ENCODE measurements around the gene HACD1. TPM values are rescaled to one million over a fixed set of nuclear protein-coding genes. Genes with fewer than 3 reads are reported as not detected.

HACD1 gene, protein sequence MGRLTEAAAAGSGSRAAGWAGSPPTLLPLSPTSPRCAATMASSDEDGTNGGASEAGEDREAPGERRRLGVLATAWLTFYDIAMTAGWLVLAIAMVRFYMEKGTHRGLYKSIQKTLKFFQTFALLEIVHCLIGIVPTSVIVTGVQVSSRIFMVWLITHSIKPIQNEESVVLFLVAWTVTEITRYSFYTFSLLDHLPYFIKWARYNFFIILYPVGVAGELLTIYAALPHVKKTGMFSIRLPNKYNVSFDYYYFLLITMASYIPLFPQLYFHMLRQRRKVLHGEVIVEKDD
- 1 to 10 TPM in 4 of 6 donors, under 1 TPM in 2; 0.46 to 8.2 (median 2.8) TPM for total RNA-seq
- 1 to 10 TPM; 3.7 to 6.0 TPM for polyA plus RNA-seq

DNA sequence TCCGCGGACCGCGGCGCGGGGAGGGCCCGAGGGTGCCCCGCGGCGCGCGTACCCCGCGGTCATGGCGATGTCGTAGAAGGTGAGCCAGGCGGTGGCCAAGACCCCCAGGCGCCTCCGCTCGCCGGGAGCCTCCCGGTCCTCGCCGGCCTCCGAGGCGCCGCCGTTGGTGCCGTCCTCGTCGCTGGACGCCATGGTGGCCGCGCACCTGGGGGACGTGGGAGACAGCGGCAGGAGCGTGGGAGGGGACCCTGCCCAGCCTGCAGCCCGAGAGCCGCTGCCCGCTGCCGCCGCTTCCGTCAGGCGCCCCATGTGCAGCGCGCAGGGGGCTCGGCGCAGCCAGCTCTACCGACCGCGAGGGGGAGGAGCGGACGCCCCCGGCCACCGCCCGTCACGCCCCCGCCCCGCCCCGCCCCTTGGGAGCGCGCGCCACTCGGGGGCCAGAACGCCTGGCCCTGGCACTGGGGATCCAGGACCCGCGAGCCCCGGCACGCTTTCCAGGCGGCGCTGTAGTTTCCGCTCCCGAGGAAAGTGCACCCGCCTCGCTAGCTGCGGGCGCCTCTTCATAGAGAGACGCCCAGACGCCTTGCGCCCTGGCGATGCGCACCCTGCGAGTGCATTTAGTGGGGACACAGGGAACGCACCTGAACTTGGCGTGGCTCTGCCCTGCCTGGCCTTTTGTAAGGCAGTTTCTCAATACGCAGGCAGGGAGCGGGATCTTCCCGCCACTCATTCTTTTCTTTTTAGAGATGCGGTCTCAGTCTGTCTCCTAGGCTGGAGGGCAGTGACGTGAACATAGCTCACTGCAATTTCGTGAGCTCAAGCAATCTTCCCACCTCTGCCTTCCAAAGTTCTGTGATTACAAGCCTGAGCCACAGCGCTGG is at the start of gene HACD1:
HACD1 (minus strand) TSS at position 344 of the 881 bp plus-strand sequence; CDS start at position 309, 35 bp downstream.
- H3K9me3 ChIP-seq, result no peaks in the 10 kb centered on the region
- H3K4me1 ChIP-seq, result peaks cover 0 to 4% (median 0%) of the 10 kb centered on the region in 3 donors
- H3K36me3 ChIP-seq, result no peaks in the 10 kb centered on the region
- H3K27me3 ChIP-seq, result no peaks in the 10 kb centered on the region
- FAIRE-seq (no peak), ATAC-seq (peak; percentile 74 to 90 (median 86)), DNase-seq (peak; percentile 43 to 86 (median 67))
- H3K27ac ChIP-seq, result peak within 1 kb of the TSS; percentile 51 to 88 (median 72)
- 0% methylated on average over 53 to 92 of the region's 92 CpGs for WGBS, 2 donors
- TF ChIP-seq, protein P1, sequence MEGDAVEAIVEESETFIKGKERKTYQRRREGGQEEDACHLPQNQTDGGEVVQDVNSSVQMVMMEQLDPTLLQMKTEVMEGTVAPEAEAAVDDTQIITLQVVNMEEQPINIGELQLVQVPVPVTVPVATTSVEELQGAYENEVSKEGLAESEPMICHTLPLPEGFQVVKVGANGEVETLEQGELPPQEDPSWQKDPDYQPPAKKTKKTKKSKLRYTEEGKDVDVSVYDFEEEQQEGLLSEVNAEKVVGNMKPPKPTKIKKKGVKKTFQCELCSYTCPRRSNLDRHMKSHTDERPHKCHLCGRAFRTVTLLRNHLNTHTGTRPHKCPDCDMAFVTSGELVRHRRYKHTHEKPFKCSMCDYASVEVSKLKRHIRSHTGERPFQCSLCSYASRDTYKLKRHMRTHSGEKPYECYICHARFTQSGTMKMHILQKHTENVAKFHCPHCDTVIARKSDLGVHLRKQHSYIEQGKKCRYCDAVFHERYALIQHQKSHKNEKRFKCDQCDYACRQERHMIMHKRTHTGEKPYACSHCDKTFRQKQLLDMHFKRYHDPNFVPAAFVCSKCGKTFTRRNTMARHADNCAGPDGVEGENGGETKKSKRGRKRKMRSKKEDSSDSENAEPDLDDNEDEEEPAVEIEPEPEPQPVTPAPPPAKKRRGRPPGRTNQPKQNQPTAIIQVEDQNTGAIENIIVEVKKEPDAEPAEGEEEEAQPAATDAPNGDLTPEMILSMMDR (IDR thresholded peaks at IDR 0.05), result no peak
- H3K4me3 ChIP-seq, result peak within 1 kb of the TSS; percentile 62 to 93 (median 78)
- intact Hi-C loops (cut with DNase I), result loop anchor here in 1 of 3 donors (10.0 kb wide), 1 partner anchor 118 kb away; no protein-coding TSS in a partner anchor

DNA sequence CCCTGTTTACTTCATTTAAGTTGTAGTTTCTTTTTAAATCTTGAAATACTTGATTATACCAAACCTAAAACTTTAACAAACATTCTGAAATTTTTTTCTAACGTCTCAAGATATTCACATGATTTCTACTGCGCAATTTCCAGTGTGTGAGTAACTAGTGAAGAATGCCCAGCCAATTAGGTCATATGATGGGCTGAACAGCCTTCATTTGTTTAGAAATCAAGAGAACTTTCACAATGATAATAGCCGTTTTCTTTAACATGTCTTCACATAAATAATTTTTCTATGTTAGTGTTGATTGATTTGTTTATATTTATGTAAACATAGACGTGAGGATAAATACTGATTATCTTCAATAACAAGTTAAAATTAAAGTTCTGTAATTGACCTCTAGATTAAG is 48.6 kb upstream of the HACD1 start:
- Histone ChIP-seq H3K4me3 (no peak overlapping the region), H3K36me3 (no peaks in the 10 kb centered on the region), H3K9me3 (no peaks in the 10 kb centered on the region), H3K27me3 (no peaks in the 10 kb centered on the region), H3K4me1 (peaks cover 0 to 11% (median 9%) of the 10 kb centered on the region in 3 donors), H3K27ac (peak overlapping the region in 1 of 4 donors; percentile 45)
- WGBS, 2 donors, result 61% methylated on average over 4 of the region's 4 CpGs
- TF ChIP-seq, protein P1 (IDR thresholded peaks at IDR 0.05), result no peak
- DNase-seq (no peak), FAIRE-seq (peak; percentile 97), ATAC-seq (peak in 2 of 4 donors; percentile 56 to 73)
- intact Hi-C loops (cut with DNase I), result no loop called here

DNA sequence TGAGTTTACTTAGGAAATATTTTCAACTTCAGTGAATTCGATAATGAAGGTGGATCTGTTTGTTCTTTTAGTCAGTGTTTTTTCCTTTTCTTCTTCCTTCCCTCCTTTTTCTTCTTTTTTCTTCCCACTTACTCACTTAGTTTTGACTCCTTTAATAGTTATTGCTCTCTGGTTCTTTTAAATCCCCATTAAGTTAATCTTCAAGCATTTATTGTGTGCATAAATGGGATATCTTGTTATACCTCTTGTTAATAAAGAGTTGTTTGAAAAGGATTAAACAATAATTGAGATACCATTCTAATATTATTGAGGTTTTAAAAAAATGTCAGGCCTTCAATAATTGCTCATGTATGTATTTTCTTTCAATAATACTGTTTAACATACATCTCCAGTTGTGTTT is 46.3 kb upstream of the HACD1 start:
- intact Hi-C loops (cut with DNase I), result no loop called here
- Histone ChIP-seq H3K27me3 (no peaks in the 10 kb centered on the region), H3K27ac (no peak overlapping the region), H3K4me3 (no peak overlapping the region), H3K4me1 (peaks cover 0 to 11% (median 7%) of the 10 kb centered on the region in 3 donors), H3K36me3 (no peaks in the 10 kb centered on the region), H3K9me3 (no peaks in the 10 kb centered on the region)
- ATAC-seq, result no peak
- TF ChIP-seq, protein P1 (IDR thresholded peaks at IDR 0.05), result no peak
- DNase-seq, result no peak
- 73 to 80% methylated on average over 1 of the region's 1 CpG for WGBS, 2 donors
- peak; percentile 66 for FAIRE-seq

DNA sequence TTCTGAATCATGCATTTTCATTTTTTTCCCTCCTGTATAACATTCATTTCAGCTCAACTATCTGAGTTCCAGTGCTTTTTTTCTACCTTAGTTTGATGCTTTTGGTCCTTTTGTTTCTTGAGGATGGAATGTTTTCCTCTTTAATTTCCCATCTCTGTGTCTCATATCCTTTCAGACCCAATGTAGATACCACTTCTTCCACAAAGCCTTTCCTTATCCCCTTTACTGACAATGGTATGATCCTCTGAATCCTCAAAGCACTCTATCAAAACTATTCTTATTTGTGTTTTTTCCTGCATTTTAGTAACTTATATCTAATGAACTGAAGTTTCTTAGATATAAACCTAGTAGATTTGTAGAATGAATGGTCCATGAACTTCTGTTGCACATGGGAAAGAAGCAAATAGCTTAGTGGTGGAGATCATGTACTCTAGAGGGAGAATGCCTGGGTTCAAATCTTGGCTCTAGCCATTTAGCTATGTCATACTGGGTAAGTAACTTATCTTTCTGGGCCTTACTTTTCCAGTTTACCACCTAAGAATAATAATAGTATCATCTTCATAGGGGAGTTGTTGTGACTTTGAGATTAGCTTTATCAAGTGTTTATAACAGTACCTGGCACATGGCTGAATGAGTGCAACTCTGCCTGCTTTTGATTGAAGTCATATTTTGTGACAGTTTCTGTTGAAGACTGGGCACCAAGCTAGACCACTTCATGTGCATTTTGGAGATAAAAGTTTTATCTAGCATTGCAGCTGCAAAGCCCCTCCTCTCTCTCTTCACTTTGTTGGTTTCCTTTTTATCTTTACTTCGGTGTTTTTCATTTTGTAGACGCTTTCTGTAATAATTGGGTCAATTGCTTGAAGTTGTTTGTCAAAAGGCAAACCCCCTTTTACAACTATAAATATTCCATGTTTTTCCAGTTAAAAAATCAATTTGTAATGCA is 45.3 kb upstream of the HACD1 start:
- ATAC-seq, result no peak
- Histone ChIP-seq H3K4me1 (peaks cover 0 to 11% (median 3%) of the 10 kb centered on the region in 3 donors), H3K27me3 (no peaks in the 10 kb centered on the region), H3K27ac (no peak overlapping the region), H3K36me3 (no peaks in the 10 kb centered on the region), H3K9me3 (no peaks in the 10 kb centered on the region), H3K4me3 (no peak overlapping the region)
- WGBS, 2 donors, result 74 to 95% methylated on average over 2 of the region's 2 CpGs
- DNase-seq, result no peak
- intact Hi-C loops (cut with DNase I), result no loop called here
- no peak for FAIRE-seq
- TF ChIP-seq, protein P1 (IDR thresholded peaks at IDR 0.05), result no peak

All from pancreas (tissue), 10 donors.